Activated T-helper 17 cell treated with anti-CD3 and anti-CD28 coated beads, Interleukin-2, amount 50 U/mL, for 72 hours (primary cell): Measurements from ENCODE around the gene F9. TPM values are rescaled to one million over a fixed set of nuclear protein-coding genes. Genes with fewer than 3 reads are reported as not detected.

Experiments used
- ATAC-seq: fragments of 150-1000 bp; cut with Tn5 transposase; replicated peaks from 2 replicates; pipeline ENCODE4 v1.10.0; 2021; ENCODE audit warnings: mild to moderate bottlenecking, moderate library complexity
- H3K27ac Mint-ChIP-seq: one replicate; pipeline ENCODE4 v1.8.0; 2022; ENCODE audit warnings: mixed read lengths
- H3K27me3 Mint-ChIP-seq: one replicate; pipeline ENCODE4 v1.8.0; 2022; ENCODE audit warnings: mixed read lengths
- H3K36me3 Mint-ChIP-seq: one replicate; pipeline ENCODE4 v1.8.0; 2022; ENCODE audit warnings: low read depth, mild to moderate bottlenecking, mixed read lengths
- H3K4me1 Mint-ChIP-seq: one replicate; pipeline ENCODE4 v1.8.0; 2022; ENCODE audit warnings: mixed read lengths
- H3K4me3 Mint-ChIP-seq: one replicate; pipeline ENCODE4 v1.8.0; 2022; ENCODE audit warnings: mild to moderate bottlenecking, mixed read lengths
- H3K9me3 Mint-ChIP-seq: one replicate; pipeline ENCODE4 v1.8.0; 2022; ENCODE audit warnings: mixed read lengths
- total RNA-seq, 2 donors: library from RNA; stranded (reverse); gene quantifications; one replicate each; pipeline ENCODE4 v1.2.3, GENCODE V29; 2022

F9 gene
- total RNA-seq, 2 donors from 2014 or later = not detected

DNA sequence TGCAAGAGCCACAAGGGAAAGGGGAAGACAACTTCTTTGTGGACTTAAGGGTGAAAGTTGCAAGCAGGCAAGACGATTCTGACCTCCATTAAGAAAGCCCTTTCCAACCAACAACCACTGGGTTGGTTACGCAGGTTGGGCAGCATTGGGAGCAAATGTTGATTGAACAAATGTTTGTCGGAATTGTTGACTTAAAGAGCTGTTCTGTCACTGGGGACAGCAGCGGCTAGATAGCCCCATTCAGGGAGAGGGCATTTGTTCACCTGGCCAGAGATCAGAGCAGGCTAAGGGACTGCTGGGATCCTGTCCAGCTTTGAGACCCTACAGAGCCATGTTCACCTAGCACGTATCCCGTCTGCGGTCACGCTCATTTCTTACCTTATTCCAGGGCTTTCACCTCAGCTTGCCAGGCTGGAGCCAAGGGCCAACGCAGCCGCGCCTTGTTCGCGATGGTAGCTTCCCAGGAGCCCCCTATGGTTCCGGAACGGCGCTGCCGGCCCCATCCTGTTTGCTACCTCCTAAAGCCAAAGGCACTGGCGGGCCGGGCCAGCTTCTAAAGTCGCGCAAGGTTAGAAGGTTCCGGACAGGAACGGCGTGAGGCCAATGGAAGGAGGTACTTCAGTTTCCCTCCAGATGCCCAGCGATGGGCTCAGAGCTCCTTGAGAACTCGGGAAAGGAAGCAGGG, 24.6 kb downstream of the F9 start:
- peaks cover 5% of the 10 kb centered on the region for H3K27me3 Mint-ChIP-seq
- peaks cover 4% of the 10 kb centered on the region for H3K4me1 Mint-ChIP-seq
- no peak for ATAC-seq
- no peaks in the 10 kb centered on the region for H3K36me3 Mint-ChIP-seq
- no peak overlapping the region for H3K27ac Mint-ChIP-seq
- no peak overlapping the region for H3K4me3 Mint-ChIP-seq
- H3K9me3 Mint-ChIP-seq = no peaks in the 10 kb centered on the region

- H3K4me1 Mint-ChIP-seq = no peaks in the 10 kb centered on the region
- no peaks in the 10 kb centered on the region for H3K9me3 Mint-ChIP-seq
- peaks cover 3% of the 10 kb centered on the region for H3K27me3 Mint-ChIP-seq
- ATAC-seq = no peak
- H3K27ac Mint-ChIP-seq = no peak overlapping the region
- no peak overlapping the region for H3K4me3 Mint-ChIP-seq
- H3K36me3 Mint-ChIP-seq = no peaks in the 10 kb centered on the region
Measured at GRCh38 chrX:139559383-139560042, 29.0 kb downstream of the F9 start.

- no peak for ATAC-seq
- Mint-ChIP-seq H3K27me3 (peaks cover 3% of the 10 kb centered on the region), H3K36me3 (no peaks in the 10 kb centered on the region), H3K4me1 (no peaks in the 10 kb centered on the region), H3K4me3 (no peak overlapping the region), H3K27ac (no peak overlapping the region), H3K9me3 (no peaks in the 10 kb centered on the region)
Measured at GRCh38 chrX:139560221-139560620, 29.7 kb downstream of the F9 start.

DNA sequence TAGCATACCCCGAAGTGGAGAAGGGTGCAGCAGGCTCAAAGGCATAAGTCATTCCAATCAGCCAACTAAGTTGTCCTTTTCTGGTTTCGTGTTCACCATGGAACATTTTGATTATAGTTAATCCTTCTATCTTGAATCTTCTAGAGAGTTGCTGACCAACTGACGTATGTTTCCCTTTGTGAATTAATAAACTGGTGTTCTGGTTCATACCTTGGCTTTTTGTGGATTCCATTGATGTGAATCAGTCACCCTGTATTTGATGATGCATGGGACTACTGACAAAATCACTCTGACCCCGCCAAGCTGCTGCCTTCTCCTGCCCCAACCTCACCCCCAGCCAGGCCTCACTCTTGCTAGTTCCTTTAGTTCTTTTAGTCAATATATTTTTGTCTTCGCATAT, 32.7 kb downstream of the F9 start:
- ATAC-seq = no peak
- H3K27me3 Mint-ChIP-seq = peaks cover 3% of the 10 kb centered on the region
- H3K9me3 Mint-ChIP-seq = no peaks in the 10 kb centered on the region
- no peak overlapping the region for H3K4me3 Mint-ChIP-seq
- H3K27ac Mint-ChIP-seq = no peak overlapping the region
- H3K36me3 Mint-ChIP-seq = no peaks in the 10 kb centered on the region
- no peaks in the 10 kb centered on the region for H3K4me1 Mint-ChIP-seq

DNA sequence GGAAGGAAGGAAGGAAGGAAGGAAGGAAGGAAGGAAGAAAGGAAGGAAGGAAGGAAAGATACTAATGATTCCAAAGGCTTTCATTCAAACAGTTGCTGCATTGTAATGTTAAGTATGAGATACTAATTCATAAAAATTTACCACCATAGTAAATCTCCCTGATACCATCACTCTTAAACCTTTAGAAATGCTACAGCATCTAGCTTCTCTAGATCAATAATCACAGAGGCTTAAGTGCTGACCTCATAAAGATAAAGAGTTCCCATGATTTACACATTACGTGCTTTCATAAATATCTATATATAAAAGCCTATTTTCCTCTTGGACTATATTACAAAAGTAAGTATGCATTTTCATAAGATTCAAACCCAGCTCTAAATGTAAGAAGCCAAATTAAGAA, 36.4 kb downstream of the F9 start:
- H3K4me1 Mint-ChIP-seq = no peaks in the 10 kb centered on the region
- no peak overlapping the region for H3K27ac Mint-ChIP-seq
- H3K36me3 Mint-ChIP-seq = no peaks in the 10 kb centered on the region
- no peak for ATAC-seq
- no peaks in the 10 kb centered on the region for H3K27me3 Mint-ChIP-seq
- H3K9me3 Mint-ChIP-seq = no peaks in the 10 kb centered on the region
- H3K4me3 Mint-ChIP-seq = no peak overlapping the region

- ATAC-seq = no peak
- Mint-ChIP-seq H3K4me3 (no peak overlapping the region), H3K4me1 (no peaks in the 10 kb centered on the region), H3K27ac (no peak overlapping the region), H3K36me3 (no peaks in the 10 kb centered on the region), H3K27me3 (no peaks in the 10 kb centered on the region), H3K9me3 (no peaks in the 10 kb centered on the region)
Measured at GRCh38 chrX:139581068-139581467, 50.5 kb downstream of the F9 start.

DNA sequence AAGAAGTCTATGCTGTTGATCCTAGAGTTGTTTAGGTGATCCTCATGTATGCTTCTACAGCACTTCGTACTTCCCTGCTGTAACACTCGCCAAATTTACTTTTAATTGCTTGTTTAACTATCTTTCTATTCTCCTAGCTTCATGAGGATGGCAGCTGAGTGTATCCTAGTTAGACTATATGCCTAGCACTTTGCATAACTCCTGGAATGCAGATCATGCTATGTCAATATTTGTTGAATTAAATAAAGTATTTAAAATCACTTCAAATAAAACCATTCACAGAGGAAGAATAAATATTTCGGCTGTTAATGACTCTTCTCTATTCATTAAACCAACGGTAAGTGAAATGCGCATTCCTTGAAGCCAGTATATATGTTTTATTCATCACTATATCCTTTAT, 55.1 kb downstream of the F9 start:
- Mint-ChIP-seq H3K4me1 (no peaks in the 10 kb centered on the region), H3K36me3 (no peaks in the 10 kb centered on the region), H3K9me3 (no peaks in the 10 kb centered on the region), H3K4me3 (no peak overlapping the region), H3K27ac (no peak overlapping the region), H3K27me3 (no peaks in the 10 kb centered on the region)
- no peak for ATAC-seq

DNA sequence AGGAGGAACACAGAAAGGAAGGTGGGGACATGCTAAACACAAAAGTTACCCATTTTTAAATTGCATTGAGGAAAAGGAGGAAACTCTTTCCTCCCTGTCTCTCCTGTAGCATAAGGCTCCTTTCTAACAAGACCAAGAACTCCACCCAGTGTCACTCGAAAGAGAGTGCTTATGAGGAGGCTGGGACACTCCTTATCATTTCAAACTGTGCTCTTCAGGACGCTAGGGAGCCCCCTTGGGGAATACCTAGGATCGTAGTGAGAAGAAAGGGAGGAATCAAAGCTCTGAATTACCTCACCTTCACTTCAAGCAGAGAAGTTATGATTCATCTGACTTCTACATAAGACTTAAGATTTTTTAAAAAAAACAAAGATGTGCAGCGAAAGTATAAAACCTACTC, 65.5 kb downstream of the F9 start:
- ATAC-seq = no peak
- Mint-ChIP-seq H3K9me3 (no peaks in the 10 kb centered on the region), H3K4me1 (no peaks in the 10 kb centered on the region), H3K36me3 (no peaks in the 10 kb centered on the region), H3K27ac (no peak overlapping the region), H3K4me3 (no peak overlapping the region), H3K27me3 (no peaks in the 10 kb centered on the region)

DNA sequence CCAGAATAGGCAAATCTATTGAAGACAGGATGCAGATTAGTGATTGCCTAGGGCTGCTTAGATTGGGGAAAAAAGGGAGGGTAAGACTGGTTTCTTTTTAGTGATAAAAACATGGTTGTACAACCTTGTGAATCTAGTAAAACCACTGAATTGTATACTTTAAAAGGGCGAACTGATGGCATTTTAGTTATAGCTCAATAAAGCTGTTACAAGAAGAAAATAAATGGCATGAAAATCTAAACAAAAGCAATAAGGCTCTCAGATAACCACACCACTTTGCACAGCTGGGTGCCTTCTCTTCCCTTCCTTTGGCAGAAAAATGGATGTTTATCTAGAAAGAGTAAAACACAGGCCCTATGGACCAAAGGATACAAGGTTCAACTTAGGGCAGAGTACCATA, 69.6 kb downstream of the F9 start:
- H3K4me1 Mint-ChIP-seq = no peaks in the 10 kb centered on the region
- no peak for ATAC-seq
- no peak overlapping the region for H3K27ac Mint-ChIP-seq
- no peaks in the 10 kb centered on the region for H3K9me3 Mint-ChIP-seq
- H3K4me3 Mint-ChIP-seq = no peak overlapping the region
- H3K27me3 Mint-ChIP-seq = no peaks in the 10 kb centered on the region
- H3K36me3 Mint-ChIP-seq = no peaks in the 10 kb centered on the region

Other genes with a start within 250 kb of the F9 start
- under 1 TPM; 0.34 to 0.84 TPM for gene MCF2, start 177.4 kb downstream of the F9 start, total RNA-seq